HepG2 (cell line): ENCODE measurements around the gene DYNC1I2. TPM values are rescaled to one million over a fixed set of nuclear protein-coding genes. Genes with fewer than 3 reads are reported as not detected.

Source experiments
- ATAC-seq: fragments of 200-7000 bp; cut with Tn5 transposase; 3 replicates; pipeline ENCODE4 v1.9.1; 2020; ENCODE audit warnings: mild to moderate bottlenecking, moderate library complexity
- BruUV-seq: library from RNA; stranded (reverse); fragments of 400-500 nt; replicated peaks from 2 replicates; lab custom pipeline; 2021; lab: Mats Ljungman, UMichigan
- CTCF ChIA-PET: fragments of 300-600 bp; formaldehyde crosslinking; extraction: SDS; loops from one replicate; lab custom pipeline; 2021; ENCODE audit warnings: low total read pairs, inconsistent platforms, low intra/inter-chr PET ratio; lab: Yijun Ruan, JAX
- POLR2A ChIA-PET: fragments of 350-600 bp; sonication (Branson Sonifier 250); formaldehyde crosslinking; loops from one replicate; lab custom pipeline; 2020; ENCODE audit warnings: antibody characterized with exemption, inconsistent platforms; lab: Yijun Ruan, JAX
- DNase-seq: peaks from one replicate; pipeline ENCODE4 v3.0.0-alpha.2; 2015; ENCODE audit warnings: low spot score
- FAIRE-seq: peaks from 3 replicates; lab custom pipeline; 2011; peaks lifted over from hg19 to GRCh38; lab: Jason Lieb, UNC
- H2AFZ ChIP-seq: one replicate; pipeline ENCODE4 v1.6.1; 2011; ENCODE audit warnings: low read length, inconsistent platforms
- H3K27ac ChIP-seq: fragments of 300-600 bp; 3 replicates; pipeline ENCODE4 v1.8.0; 2011; ENCODE audit warnings: mixed run types, mild to moderate bottlenecking, mixed read lengths, low read length, inconsistent platforms; ENCODE audit not compliant: insufficient read depth; ENCODE audit errors: extremely low read length
- H3K27me3 ChIP-seq, 2 experiments: fragments of 200-600 bp in 1 of 2; 2 replicates in 1 of 2; 3 replicates in 1 of 2; pipeline versions ENCODE4 v1.6.0 to v1.8.0; 2011; ENCODE audit warnings: low read length in 2 of 2, mild to moderate bottlenecking in 2 of 2, moderate library complexity in 2 of 2, inconsistent platforms in 1 of 2; ENCODE audit not compliant: insufficient read depth in 2 of 2, control insufficient read depth in 1 of 2
- H3K36me3 ChIP-seq, 2 experiments: fragments of 200-600 bp in 1 of 2; replicated peaks in 1 of 2; 2 replicates in 1 of 2; 3 replicates in 1 of 2; pipeline versions ENCODE4 v1.5.1 to v1.8.0; 2011; ENCODE audit warnings: low read length in 2 of 2, inconsistent platforms in 1 of 2; ENCODE audit not compliant: insufficient read depth in 2 of 2, control insufficient read depth in 1 of 2
- H3K4me1 ChIP-seq: 2 replicates; pipeline ENCODE4 v1.5.1; 2012; ENCODE audit warnings: low read length, inconsistent platforms; ENCODE audit not compliant: insufficient read depth
- H3K4me2 ChIP-seq: 2 replicates; pipeline ENCODE4 v1.6.0; 2011; ENCODE audit warnings: low read depth, low read length, inconsistent platforms
- H3K4me3 ChIP-seq, 3 experiments: fragments of 200-600 bp in 1 of 3; sonication (generic), shearing (Covaris generic) in 1 of 3; replicated peaks in 1 of 3; 2 replicates each; pipeline ENCODE4 v1.5.1; 2011 to 2016; ENCODE audit warnings: low read length in 3 of 3, inconsistent platforms in 2 of 3, low read depth in 2 of 3, mild to moderate bottlenecking in 2 of 3, control low read depth in 1 of 3, mixed read lengths in 1 of 3; ENCODE audit not compliant: insufficient read depth in 1 of 3
- H3K79me2 ChIP-seq: one replicate; pipeline ENCODE4 v1.6.1; 2011; ENCODE audit warnings: low read length, inconsistent platforms; ENCODE audit not compliant: insufficient read depth
- H3K9ac ChIP-seq: 2 replicates; pipeline ENCODE4 v1.6.0; 2011; ENCODE audit warnings: mild to moderate bottlenecking, low read depth, low read length, inconsistent platforms; ENCODE audit not compliant: insufficient read depth
- H3K9me3 ChIP-seq: 2 replicates; pipeline ENCODE4 v1.5.1; 2012; ENCODE audit warnings: mild to moderate bottlenecking, low read length
- H4K20me1 ChIP-seq: 2 replicates; pipeline ENCODE4 v1.6.0; 2011; ENCODE audit warnings: inconsistent platforms, mild to moderate bottlenecking, low read length, moderate library complexity; ENCODE audit not compliant: insufficient read depth
- AGO2 ChIP-seq: fragments of 200-400 bp; formaldehyde crosslinking; optimal IDR thresholded peaks from 2 replicates; pipeline ENCODE3; 2017; ENCODE audit warnings: mild to moderate bottlenecking, low read depth, low read length, moderate library complexity
- ATRX ChIP-seq: sonication (generic); formaldehyde crosslinking; IDR thresholded peaks from 2 replicates; pipeline ENCODE4 v1.4.0; 2020; ENCODE audit warnings: missing genetic modification reagents, borderline replicate concordance
- BRD4 ChIP-seq: sonication (generic); formaldehyde crosslinking; IDR thresholded peaks from 2 replicates; pipeline ENCODE4 v1.4.0; 2020; ENCODE audit warnings: missing genetic modification reagents
- CAMTA2 ChIP-seq: sonication (generic); formaldehyde crosslinking; IDR thresholded peaks from 2 replicates; pipeline ENCODE4 v1.4.0; 2020; ENCODE audit warnings: mild to moderate bottlenecking, missing genetic modification reagents, borderline replicate concordance
- DMAP1 ChIP-seq: IDR thresholded peaks from 2 replicates; pipeline ENCODE4 v1.6.1; 2016
- EEA1 ChIP-seq: sonication (generic); formaldehyde crosslinking; IDR thresholded peaks from 2 replicates; pipeline ENCODE4 v1.5.1; 2020; ENCODE audit warnings: mild to moderate bottlenecking, missing genetic modification reagents, borderline replicate concordance
- FIP1L1 ChIP-seq: fragments of 200-400 bp; formaldehyde crosslinking; IDR thresholded peaks from 2 replicates; pipeline ENCODE4 v1.6.1; 2018; ENCODE audit warnings: low read depth, mild to moderate bottlenecking, low read length, moderate library complexity, borderline replicate concordance; ENCODE audit not compliant: insufficient read depth
- FOSL2 ChIP-seq: sonication (generic); formaldehyde crosslinking; IDR thresholded peaks from 2 replicates; pipeline ENCODE4 v1.4.0; 2020; ENCODE audit warnings: missing genetic modification reagents
- HDAC2 ChIP-seq: sonication (generic); formaldehyde crosslinking; IDR thresholded peaks from 2 replicates; pipeline ENCODE4 v1.4.0; 2020; ENCODE audit warnings: missing genetic modification reagents
- HHEX ChIP-seq: IDR thresholded peaks from 2 replicates; pipeline ENCODE4 v1.6.1; 2016; ENCODE audit warnings: control low read depth
- HNRNPLL ChIP-seq: fragments of 200-400 bp; formaldehyde crosslinking; IDR thresholded peaks from 2 replicates; pipeline ENCODE4 v1.6.1; 2017; ENCODE audit warnings: mild to moderate bottlenecking, low read depth, low read length; ENCODE audit not compliant: poor library complexity, severe bottlenecking
- KDM5B ChIP-seq: sonication (generic); formaldehyde crosslinking; IDR thresholded peaks from 2 replicates; pipeline ENCODE4 v1.4.0; 2020; ENCODE audit warnings: missing genetic modification reagents, mild to moderate bottlenecking, borderline replicate concordance
- NAIF1 ChIP-seq: sonication (generic); formaldehyde crosslinking; IDR thresholded peaks from 2 replicates; pipeline ENCODE4 v1.5.0; 2020; ENCODE audit warnings: mild to moderate bottlenecking, missing genetic modification reagents, borderline replicate concordance
- NFE2L2 ChIP-seq: fragments of 150-350 bp; IDR thresholded peaks from 2 replicates; pipeline ENCODE4 v1.6.1; 2014; ENCODE audit warnings: low read length
- NFIC ChIP-seq: IDR thresholded peaks from 2 replicates; pipeline ENCODE4 v1.6.1; 2012; ENCODE audit warnings: mild to moderate bottlenecking, low read length, inconsistent platforms
- PCBP1 ChIP-seq: fragments of 200-400 bp; formaldehyde crosslinking; IDR thresholded peaks from 2 replicates; pipeline ENCODE4 v1.6.1; 2017; ENCODE audit warnings: mild to moderate bottlenecking, low read depth, low read length, borderline replicate concordance
- RFX3 ChIP-seq: IDR thresholded peaks from 2 replicates; pipeline ENCODE4 v1.6.1; 2016; ENCODE audit warnings: missing biosample characterization, missing genetic modification reagents
- RFXAP ChIP-seq: sonication (generic); formaldehyde crosslinking; IDR thresholded peaks from 2 replicates; pipeline ENCODE4 v1.4.0; 2020; ENCODE audit warnings: missing genetic modification reagents, borderline replicate concordance
- STAG1 ChIP-seq: sonication (generic); formaldehyde crosslinking; IDR thresholded peaks from 2 replicates; pipeline ENCODE4 v1.4.0; 2020; ENCODE audit warnings: missing genetic modification reagents
- TEF ChIP-seq: sonication (generic); formaldehyde crosslinking; IDR thresholded peaks from 2 replicates; pipeline ENCODE4 v1.5.0; 2020; ENCODE audit warnings: missing genetic modification reagents
- ZSCAN20 ChIP-seq: sonication (generic); formaldehyde crosslinking; IDR thresholded peaks from 2 replicates; pipeline ENCODE4 v1.4.0; 2020; ENCODE audit warnings: missing genetic modification reagents, mild to moderate bottlenecking, borderline replicate concordance
- WGBS: methylation state at CpG from one replicate; pipeline ENCODE4 v1.1.6; 2017; ENCODE audit warnings: low lambda C conversion rate; 5-methylcytosine and 5-hydroxymethylcytosine counted together
- in situ Hi-C: cut with HindIII; loops from 2 replicates; pipeline ENCODE4 v1.10.0; 2017; ENCODE audit warnings: low pct_unique_long_range_greater_than_20kb; ENCODE audit not compliant: extremely low pct_ligation_motif_present
- intact Hi-C: fragments of 100-400 bp; cut with micrococcal nuclease; formaldehyde crosslinking; loops from one replicate; pipeline ENCODE4 v1.10.0; 2022; ENCODE audit not compliant: unreplicated experiment
- polyA plus RNA-seq, 8 experiments: library from polyadenylated mRNA; depleted of rRNA in 3 of 8; stranded (reverse) in 7 of 8; unstranded in 1 of 8; fragments of >200 nt; fragmentation: Illumina TruSeq in 4 of 8; extraction: Trizol in 4 of 8; gene quantifications; 2 replicates each; pipeline versions ENCODE4 v1.2.1 to v1.2.3, GENCODE V29; 2011 to 2016; ENCODE audit warnings: low read depth in 4 of 8, missing spikeins in 1 of 8, mixed read lengths in 1 of 8; ENCODE audit not compliant: insufficient read depth in 1 of 8
- total RNA-seq, 5 experiments: library from RNA; depleted of rRNA; stranded (reverse); fragments of >200 nt; fragmentation: Illumina TruSeq; extraction: Trizol; gene quantifications; 2 replicates each; pipeline ENCODE4 v1.2.3, GENCODE V29; 2016; ENCODE audit warnings: low read depth in 1 of 5
- TF ChIP-seq, protein P1 (sequence below): sonication (generic); formaldehyde crosslinking; IDR thresholded peaks from 2 replicates; pipeline ENCODE4 v1.4.0; 2020; ENCODE audit warnings: missing genetic modification reagents

Gene DYNC1I2
- total and polyA plus RNA-seq, 2 of the 13 experiments (the other 11 are each of a cell fraction or from before 2014, with no cell fraction given): 84.0 to 99.8 TPM

- TF ChIP-seq EEA1 (CRISPR knock-in tag): no peak
These were observed 24.8 kb downstream of the DYNC1I2 start (continued) for GRCh38 chr2:171712051-171712450.

DNA sequence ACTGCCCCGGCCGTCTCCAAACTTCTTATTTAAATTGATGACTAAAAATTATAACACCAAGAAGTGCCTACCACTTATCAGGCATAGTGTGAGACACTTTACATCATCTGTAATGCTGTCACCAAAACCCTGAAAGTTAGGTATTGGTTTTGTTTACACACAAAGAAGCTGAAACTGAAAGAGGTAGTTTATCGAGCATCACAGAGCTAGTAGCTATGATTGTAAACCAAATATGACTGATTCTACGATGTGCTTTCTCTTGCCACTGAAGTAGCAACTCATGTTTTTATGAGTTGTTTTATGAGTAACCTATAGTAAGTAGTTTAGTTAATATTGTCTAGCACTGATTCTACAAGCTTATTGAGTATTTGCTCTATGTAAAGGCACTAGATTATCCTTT lies 31.5 kb downstream of the DYNC1I2 start:
- WGBS: over 99% methylated on average over 4 of the region's 4 CpGs

DNA sequence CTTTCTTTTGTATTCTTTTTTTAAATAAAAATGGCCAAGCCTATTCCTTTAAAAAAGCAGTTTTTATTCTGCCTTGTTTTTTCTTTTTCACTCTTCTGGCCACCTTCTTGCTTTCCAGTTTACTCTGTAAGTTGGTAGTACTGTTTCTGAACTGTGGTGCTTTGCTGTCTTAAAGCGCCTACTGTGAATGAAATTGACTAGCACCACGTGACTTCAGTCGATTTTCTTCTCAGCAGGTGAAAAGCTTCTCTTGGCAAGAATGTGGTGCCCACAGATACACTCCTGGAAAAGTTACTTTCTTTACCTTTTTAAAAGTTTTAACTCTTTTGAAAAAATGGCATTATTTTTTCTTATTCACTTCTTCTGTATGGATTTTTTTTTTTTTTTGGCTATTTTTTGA lies 32.4 kb downstream of the DYNC1I2 start:
- in situ Hi-C loops (no loop called here), intact Hi-C loops (loop anchor here (10.0 kb wide), 1 partner anchor 65 kb away; no protein-coding TSS in a partner anchor)
- DNase-seq (no peak), ATAC-seq (no peak), FAIRE-seq (no peak)
- no peak overlapping the region for H3K9ac ChIP-seq
- H3K4me2 ChIP-seq: no peak overlapping the region
- H3K9me3 ChIP-seq: no peaks in the 10 kb centered on the region
- H3K79me2 ChIP-seq: no peaks in the 10 kb centered on the region
- 97% methylated on average over 3 of the region's 3 CpGs for WGBS
- no peak overlapping the region for H3K27ac ChIP-seq
- peaks cover 6 to 23% of the 10 kb centered on the region in 2 experiments for H3K36me3 ChIP-seq
- CTCF ChIA-PET: no interaction called here
- no peaks in the 10 kb centered on the region for H3K27me3 ChIP-seq
- no peaks in the 10 kb centered on the region for H4K20me1 ChIP-seq
- BruUV-seq: no TSS peak
- no peaks in the 10 kb centered on the region for H3K4me1 ChIP-seq
- H3K4me3 ChIP-seq: no peak overlapping the region
- POLR2A ChIA-PET: interaction anchor here (0.9 kb wide), 1 partner anchor 11 kb away, joined by 3 read pairs; no protein-coding TSS in a partner anchor
- no peak overlapping the region for H2AFZ ChIP-seq
- TF ChIP-seq RFXAP (CRISPR knock-in tag) (no peak), FIP1L1 (no peak), TEF (CRISPR knock-in tag) (no peak), STAG1 (CRISPR knock-in tag) (no peak), ZSCAN20 (CRISPR knock-in tag) (no peak), PCBP1 (no peak), NFIC (no peak), AGO2 (no peak)
- TF ChIP-seq, protein P1, sequence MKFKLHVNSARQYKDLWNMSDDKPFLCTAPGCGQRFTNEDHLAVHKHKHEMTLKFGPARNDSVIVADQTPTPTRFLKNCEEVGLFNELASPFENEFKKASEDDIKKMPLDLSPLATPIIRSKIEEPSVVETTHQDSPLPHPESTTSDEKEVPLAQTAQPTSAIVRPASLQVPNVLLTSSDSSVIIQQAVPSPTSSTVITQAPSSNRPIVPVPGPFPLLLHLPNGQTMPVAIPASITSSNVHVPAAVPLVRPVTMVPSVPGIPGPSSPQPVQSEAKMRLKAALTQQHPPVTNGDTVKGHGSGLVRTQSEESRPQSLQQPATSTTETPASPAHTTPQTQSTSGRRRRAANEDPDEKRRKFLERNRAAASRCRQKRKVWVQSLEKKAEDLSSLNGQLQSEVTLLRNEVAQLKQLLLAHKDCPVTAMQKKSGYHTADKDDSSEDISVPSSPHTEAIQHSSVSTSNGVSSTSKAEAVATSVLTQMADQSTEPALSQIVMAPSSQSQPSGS (CRISPR knock-in tag): no peak

More for the DNA sequence above, 31.5 kb downstream of the DYNC1I2 start:
- DNase-seq: no peak
- Histone ChIP-seq H2AFZ (no peak overlapping the region), H3K79me2 (no peaks in the 10 kb centered on the region), H3K4me3 (no peak overlapping the region), H3K36me3 (peaks cover 6 to 24% of the 10 kb centered on the region in 2 experiments), H3K9ac (no peak overlapping the region), H3K4me2 (no peak overlapping the region), H4K20me1 (no peaks in the 10 kb centered on the region), H3K9me3 (no peaks in the 10 kb centered on the region), H3K27ac (no peak overlapping the region), H3K4me1 (no peaks in the 10 kb centered on the region), H3K27me3 (no peaks in the 10 kb centered on the region)
- in situ Hi-C loops: no loop called here
- no peak for ATAC-seq
- BruUV-seq: no TSS peak
- ChIA-PET CTCF (no interaction called here), POLR2A (no interaction called here)
- intact Hi-C loops: no loop called here
- TF ChIP-seq NFE2L2 (no peak), RFX3 (CRISPR knock-in tag) (no peak), CAMTA2 (CRISPR knock-in tag) (no peak), BRD4 (CRISPR knock-in tag) (no peak), NAIF1 (CRISPR knock-in tag) (no peak), ATRX (CRISPR knock-in tag) (no peak), DMAP1 (CRISPR knock-in tag) (no peak), HHEX (CRISPR knock-in tag) (no peak), HDAC2 (CRISPR knock-in tag) (no peak), KDM5B (CRISPR knock-in tag) (no peak), FOSL2 (CRISPR knock-in tag) (no peak), HNRNPLL (no peak)
- FAIRE-seq: no peak
